GM21360 (cell line): ENCODE data around the gene MYO16.
"Not testable (repeated sequence)": the region's sequence is repeated elsewhere in the genome, so short reads cannot be mapped to it uniquely, and the experiment has no call there.

Source experiments
- ATAC-seq: cut with Tn5 transposase; IDR thresholded peaks from one replicate; pipeline ENCODE4 v1.9.1; 2021; ENCODE audit warnings: mild to moderate bottlenecking, moderate library complexity; ENCODE audit not compliant: unreplicated experiment

The MYO16 gene

GRCh38 chr13:108734676-108735075 is 105.3 kb downstream of the MYO16 start:
- no peak for ATAC-seq

- ATAC-seq = no peak
Measured at GRCh38 chr13:108741930-108742329, 112.5 kb downstream of the MYO16 start.

DNA sequence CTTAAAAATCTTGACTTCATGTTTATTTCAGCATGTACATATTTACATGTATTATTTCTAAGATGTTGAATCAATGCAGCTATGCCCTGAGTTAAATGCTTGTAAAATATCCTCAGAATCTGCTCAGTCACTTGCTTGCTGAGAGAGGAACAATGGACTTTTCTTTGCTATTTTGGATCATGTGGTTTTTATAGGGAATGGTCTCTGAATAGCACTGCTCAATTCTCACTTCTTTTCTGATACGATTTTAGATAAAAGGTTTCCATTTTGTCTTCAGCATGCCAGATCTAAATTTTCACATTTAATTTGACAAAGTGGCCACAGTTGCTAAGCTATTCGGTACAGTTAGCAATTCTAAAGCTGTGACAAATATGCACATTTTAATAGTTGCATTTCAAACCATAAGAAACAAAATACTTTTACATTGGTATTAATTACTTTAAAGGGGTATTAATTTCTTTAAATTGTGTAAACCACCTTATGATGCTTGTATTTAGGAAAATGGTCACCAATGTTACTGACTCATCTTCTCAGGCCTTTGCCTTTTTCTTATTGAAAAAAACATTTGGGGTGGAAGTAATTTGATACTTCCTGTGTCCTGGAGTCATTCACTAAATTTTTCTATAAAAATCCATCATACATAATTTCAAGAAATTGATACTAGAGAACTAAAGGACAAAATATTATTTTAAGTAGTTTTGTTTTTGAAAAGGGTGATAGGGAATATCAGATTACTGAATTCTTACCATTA is 113.5 kb downstream of the MYO16 start:
- ATAC-seq = no peak

GRCh38 chr13:108743522-108743921 is 114.1 kb downstream of the MYO16 start:
- no peak for ATAC-seq

- ATAC-seq = no peak
Measured at GRCh38 chr13:108747843-108748242, 118.4 kb downstream of the MYO16 start.

- no peak for ATAC-seq
Measured at GRCh38 chr13:108752276-108752675, 122.9 kb downstream of the MYO16 start.

DNA sequence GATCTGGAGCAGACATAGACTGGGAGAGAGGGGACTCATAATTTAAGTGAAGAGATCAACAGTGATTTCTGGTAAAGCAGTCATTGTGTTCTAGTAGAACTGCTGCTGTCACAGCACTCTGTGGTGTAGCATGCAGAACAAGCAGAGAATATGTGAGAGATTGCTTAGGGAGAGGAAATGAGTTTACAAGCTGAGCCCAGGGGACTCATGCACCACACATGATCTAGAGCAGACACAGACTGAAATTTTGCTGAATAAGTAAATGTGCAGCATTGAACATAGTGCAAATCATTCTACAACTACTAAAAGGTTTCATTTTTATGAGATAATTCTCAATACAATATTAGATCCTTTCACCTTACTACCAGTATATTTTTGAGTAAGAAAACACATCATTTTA is 125.7 kb downstream of the MYO16 start:
- no peak for ATAC-seq

GRCh38 chr13:108760129-108760528 is 130.7 kb downstream of the MYO16 start:
- ATAC-seq = no peak

DNA sequence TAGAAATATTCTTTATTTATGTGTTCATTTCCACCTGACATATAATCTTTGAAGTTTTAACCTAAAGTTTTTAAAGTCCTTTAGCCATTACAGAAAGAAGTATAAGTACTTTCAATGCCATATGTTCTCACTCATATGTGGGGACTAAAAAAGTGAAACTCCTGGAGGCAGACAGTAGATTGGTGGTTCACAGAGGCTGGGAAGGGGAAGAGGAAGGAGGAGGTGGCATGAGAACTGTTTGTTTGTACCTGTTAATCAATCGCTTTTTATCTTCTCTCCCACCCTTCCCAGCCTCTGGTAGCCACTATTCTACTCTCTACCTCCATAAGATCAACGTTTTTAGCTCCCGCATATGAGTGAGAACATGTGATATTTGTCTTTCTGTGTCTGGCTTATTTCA is 131.1 kb downstream of the MYO16 start:
- ATAC-seq = no peak

GRCh38 chr13:108768035-108768434 is 138.6 kb downstream of the MYO16 start:
- ATAC-seq = no peak

DNA sequence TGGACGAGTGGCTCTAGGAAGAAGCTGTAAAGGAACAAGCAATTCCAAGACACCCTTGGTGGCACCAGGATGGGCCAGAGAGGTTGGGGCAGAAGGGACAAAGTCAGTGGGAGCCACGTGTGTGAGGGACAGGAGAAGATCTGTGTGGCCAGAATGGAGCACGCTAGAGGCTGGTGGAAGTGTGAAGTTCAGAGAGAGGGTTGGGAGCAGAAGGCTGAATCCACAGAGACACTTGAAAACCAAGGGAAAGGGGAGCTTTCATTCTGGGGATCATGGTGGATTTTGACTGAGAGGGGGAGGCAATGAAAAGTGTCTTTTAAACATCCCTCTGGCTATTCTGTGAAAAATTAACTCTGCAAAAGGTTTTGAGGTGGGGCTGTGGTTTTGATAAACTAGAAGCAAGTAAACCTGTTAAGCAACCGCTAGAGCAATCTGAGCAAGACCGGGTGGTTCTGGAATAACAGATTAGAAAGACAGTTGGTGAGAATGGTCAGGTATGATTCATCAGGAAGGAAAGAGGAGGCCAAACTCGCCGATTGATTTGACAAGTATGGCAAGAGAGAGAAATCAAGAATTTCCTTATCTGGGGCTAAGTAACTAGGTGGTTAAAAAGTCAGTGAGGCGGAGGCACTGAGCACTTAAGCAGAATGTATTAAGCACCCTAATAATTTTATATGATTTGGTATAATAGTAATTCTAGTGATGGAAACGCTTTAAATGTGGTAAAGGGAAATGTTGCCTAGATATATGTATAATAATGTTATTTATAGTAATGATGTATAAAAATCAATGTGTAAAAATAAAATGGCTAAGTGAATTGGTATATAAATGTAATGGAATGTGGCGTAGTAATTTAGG is 140.0 kb downstream of the MYO16 start:
- no peak for ATAC-seq

- no peak for ATAC-seq
Measured at GRCh38 chr13:108775597-108775996, 146.2 kb downstream of the MYO16 start.

DNA sequence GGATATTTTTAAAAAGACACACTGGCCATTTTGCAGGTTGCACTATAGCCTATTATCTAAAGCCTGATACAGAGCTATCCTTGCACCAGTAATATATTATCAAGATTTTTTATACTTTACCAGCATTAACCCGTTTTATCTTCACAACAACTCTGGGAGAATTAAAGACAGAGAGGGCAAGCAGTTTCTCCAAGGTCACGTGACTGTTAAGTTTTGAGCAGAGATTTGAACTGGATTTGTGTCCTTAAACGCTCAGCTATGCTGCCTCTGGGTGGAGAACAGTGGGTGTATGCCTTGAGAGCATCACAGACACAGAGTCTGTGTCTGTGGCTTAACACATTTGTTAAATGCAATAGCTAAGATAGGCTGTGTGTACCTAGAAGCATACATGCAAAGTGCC is 147.2 kb downstream of the MYO16 start:
- no peak for ATAC-seq

GRCh38 chr13:108777421-108778420 is 148.3 kb downstream of the MYO16 start:
- no peak for ATAC-seq

DNA sequence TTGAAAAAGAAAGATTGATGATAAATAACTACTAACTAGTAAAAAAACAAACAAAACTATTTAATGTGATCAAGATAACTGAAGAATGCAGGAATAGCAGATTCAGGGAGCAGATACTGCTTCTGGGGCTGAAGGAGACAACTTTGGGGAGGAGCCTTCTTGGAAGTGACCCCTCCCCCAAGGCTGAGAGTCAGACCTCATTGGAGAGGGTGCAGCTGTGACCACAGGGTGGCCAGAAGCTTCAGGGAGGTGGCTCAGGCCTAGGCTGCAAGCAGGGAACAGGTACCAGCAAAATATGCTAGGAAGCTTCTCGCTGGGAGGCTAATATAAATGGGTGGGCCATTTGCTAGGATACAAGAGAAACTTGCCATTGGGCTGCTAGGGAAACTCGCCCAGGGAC is 149.9 kb downstream of the MYO16 start:
- no peak for ATAC-seq

DNA sequence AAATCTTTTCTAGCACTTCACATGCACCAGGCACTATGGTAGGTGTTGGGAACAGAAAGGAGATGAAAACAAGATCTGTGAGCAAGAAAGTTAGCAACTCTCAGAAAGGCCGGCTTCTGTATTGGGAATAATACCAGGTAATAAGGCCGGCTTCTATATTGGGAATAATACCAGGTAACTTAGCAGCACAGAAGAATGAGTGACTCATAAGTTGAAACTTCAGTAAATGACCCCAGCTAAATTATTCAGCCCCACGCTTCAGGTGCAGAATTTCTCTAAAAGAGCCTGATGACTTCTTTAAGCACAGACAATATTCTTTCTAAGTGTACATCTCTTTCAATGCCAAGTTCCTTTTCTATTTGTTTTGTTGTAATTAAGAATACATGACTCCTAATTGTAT is 151.3 kb downstream of the MYO16 start:
- ATAC-seq = no peak

GRCh38 chr13:108781312-108781711 is 151.9 kb downstream of the MYO16 start:
- no peak for ATAC-seq

GRCh38 chr13:108782480-108782879 is 153.1 kb downstream of the MYO16 start:
- ATAC-seq = not testable (repeated sequence)

GRCh38 chr13:108785844-108786243 is 156.4 kb downstream of the MYO16 start:
- ATAC-seq = no peak

GRCh38 chr13:108786456-108787200 is 157.2 kb downstream of the MYO16 start:
- no peak for ATAC-seq
